ENCODE data around the gene MRE11.
A peak's percentile ranks its signal among the peaks of the same experiment; 100 is the strongest.

Gene MRE11

GRCh38 chr11:94433049-94433448 lies 60.6 kb downstream of the MRE11 start:
- Histone ChIP-seq H3K27ac (ENCODE audit: low read depth in 2 of 2, low read length in 2 of 2) (no peak overlapping the region), H3K9me3 (ENCODE audit: control insufficient read depth in 2 of 2, low read length in 2 of 2) (no peaks in the 10 kb centered on the region), H3K4me1 (ENCODE audit: control insufficient read depth in 2 of 2, insufficient read depth in 2 of 2, low read length in 2 of 2) (no peaks in the 10 kb centered on the region), H3K9ac (ENCODE audit: low read depth in 1 of 2, low read length in 2 of 2) (no peak overlapping the region), H3K27me3 (ENCODE audit: control insufficient read depth in 2 of 2, insufficient read depth in 2 of 2, low read length in 2 of 2) (no peaks in the 10 kb centered on the region), H3K36me3 (ENCODE audit: control insufficient read depth in 2 of 2, insufficient read depth in 2 of 2, low read length in 2 of 2) (peaks cover 34 to 40% of the 10 kb centered on the region in 2 donors), H3K4me3 (ENCODE audit: low read length in 2 of 2) (no peak overlapping the region)

DNA sequence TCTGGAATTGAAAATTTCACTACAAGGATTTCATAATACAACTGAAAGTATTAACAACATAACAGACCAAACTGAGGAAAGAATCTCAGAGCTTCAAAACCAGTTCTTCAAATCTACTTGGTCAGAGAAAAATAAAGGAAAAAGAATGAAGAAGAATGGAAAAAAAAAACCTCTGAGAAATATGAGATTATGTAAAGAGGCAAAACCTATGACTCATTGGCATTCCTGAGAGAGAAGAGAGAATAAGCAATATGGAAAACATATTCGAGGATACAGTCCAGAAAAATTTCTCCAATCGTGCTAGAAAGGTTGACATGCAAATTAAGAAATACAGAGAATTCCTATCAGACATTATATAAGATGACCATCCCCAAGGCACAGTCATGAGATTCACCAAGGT lies 69.0 kb downstream of the MRE11 start:
- Histone ChIP-seq H3K9ac (ENCODE audit: low read depth in 1 of 2, low read length in 2 of 2) (no peak overlapping the region), H3K9me3 (ENCODE audit: control insufficient read depth in 2 of 2, low read length in 2 of 2) (no peaks in the 10 kb centered on the region), H3K36me3 (ENCODE audit: control insufficient read depth in 2 of 2, insufficient read depth in 2 of 2, low read length in 2 of 2) (peaks cover 20 to 28% of the 10 kb centered on the region in 2 donors), H3K4me3 (ENCODE audit: low read length in 2 of 2) (no peak overlapping the region), H3K27me3 (ENCODE audit: control insufficient read depth in 2 of 2, insufficient read depth in 2 of 2, low read length in 2 of 2) (no peaks in the 10 kb centered on the region), H3K4me1 (ENCODE audit: control insufficient read depth in 2 of 2, insufficient read depth in 2 of 2, low read length in 2 of 2) (no peaks in the 10 kb centered on the region), H3K27ac (ENCODE audit: low read depth in 2 of 2, low read length in 2 of 2) (no peak overlapping the region)

DNA sequence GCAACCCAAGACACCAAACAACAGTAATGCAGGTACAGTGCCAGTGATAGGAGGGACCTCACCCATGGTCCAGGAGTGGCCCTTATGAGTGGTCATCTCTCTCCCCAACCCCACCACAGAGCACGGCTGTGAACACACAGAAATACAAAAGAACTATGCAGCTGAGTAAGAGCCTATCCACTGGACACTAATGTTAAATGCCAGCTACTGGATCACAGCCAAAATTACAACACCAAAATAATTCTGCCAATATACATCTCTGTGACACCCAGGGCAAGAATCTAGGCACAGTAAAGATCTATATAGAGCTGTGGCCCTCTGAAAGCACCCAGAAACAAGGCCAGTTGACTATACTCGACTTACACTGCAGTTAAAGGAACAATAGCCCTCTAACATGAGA lies 69.6 kb downstream of the MRE11 start:
- Histone ChIP-seq H3K4me3 (ENCODE audit: low read length in 2 of 2) (no peak overlapping the region), H3K9me3 (ENCODE audit: control insufficient read depth in 2 of 2, low read length in 2 of 2) (no peaks in the 10 kb centered on the region), H3K27ac (ENCODE audit: low read depth in 2 of 2, low read length in 2 of 2) (no peak overlapping the region), H3K4me1 (ENCODE audit: control insufficient read depth in 2 of 2, insufficient read depth in 2 of 2, low read length in 2 of 2) (no peaks in the 10 kb centered on the region), H3K27me3 (ENCODE audit: control insufficient read depth in 2 of 2, insufficient read depth in 2 of 2, low read length in 2 of 2) (no peaks in the 10 kb centered on the region), H3K36me3 (ENCODE audit: control insufficient read depth in 2 of 2, insufficient read depth in 2 of 2, low read length in 2 of 2) (peaks cover 14 to 22% of the 10 kb centered on the region in 2 donors), H3K9ac (ENCODE audit: low read depth in 1 of 2, low read length in 2 of 2) (no peak overlapping the region)

- Histone ChIP-seq H3K4me1 (ENCODE audit: control insufficient read depth in 2 of 2, insufficient read depth in 2 of 2, low read length in 2 of 2) (no peaks in the 10 kb centered on the region), H3K9me3 (ENCODE audit: control insufficient read depth in 2 of 2, low read length in 2 of 2) (no peaks in the 10 kb centered on the region), H3K36me3 (ENCODE audit: control insufficient read depth in 2 of 2, insufficient read depth in 2 of 2, low read length in 2 of 2) (peaks cover 9 to 19% of the 10 kb centered on the region in 2 donors), H3K27ac (ENCODE audit: low read depth in 2 of 2, low read length in 2 of 2) (no peak overlapping the region), H3K27me3 (ENCODE audit: control insufficient read depth in 2 of 2, insufficient read depth in 2 of 2, low read length in 2 of 2) (no peaks in the 10 kb centered on the region), H3K9ac (ENCODE audit: low read depth in 1 of 2, low read length in 2 of 2) (no peak overlapping the region), H3K4me3 (ENCODE audit: low read length in 2 of 2) (no peak overlapping the region)
Observed at GRCh38 chr11:94423507-94423906, 70.1 kb downstream of the MRE11 start.

DNA sequence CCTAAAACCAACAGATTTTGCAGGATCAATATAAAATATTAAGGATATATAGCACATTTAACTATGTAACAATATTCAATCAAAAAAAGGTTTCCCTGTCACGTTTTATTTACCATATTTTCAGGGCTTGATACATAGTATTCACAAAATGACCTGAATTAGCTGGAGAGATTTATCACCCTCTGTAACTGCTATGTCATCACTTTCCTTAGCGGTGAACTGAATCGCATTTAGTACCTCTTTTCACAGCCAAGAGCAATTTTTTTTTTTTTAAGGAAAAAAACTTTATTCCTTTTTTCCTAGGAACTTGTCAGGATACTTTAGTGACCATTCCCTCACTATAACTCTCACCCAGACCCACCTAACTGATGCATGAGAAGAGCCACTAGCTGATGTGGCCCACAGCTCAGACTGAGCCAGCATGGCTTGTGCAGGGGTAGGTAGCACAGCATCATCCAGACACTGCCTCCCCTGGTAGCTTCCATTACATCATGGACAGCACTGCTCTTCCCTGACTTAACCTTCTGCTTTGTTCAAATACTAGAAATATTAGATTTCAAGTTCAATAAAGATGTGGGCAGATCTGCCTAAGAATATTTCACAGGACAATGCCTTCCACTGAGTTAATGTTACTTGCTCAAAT lies 75.4 kb downstream of the MRE11 start:
- Histone ChIP-seq H3K9me3 (ENCODE audit: control insufficient read depth in 2 of 2, low read length in 2 of 2) (no peaks in the 10 kb centered on the region), H3K9ac (ENCODE audit: low read depth in 1 of 2, low read length in 2 of 2) (no peak overlapping the region), H3K4me1 (ENCODE audit: control insufficient read depth in 2 of 2, insufficient read depth in 2 of 2, low read length in 2 of 2) (no peaks in the 10 kb centered on the region), H3K36me3 (ENCODE audit: control insufficient read depth in 2 of 2, insufficient read depth in 2 of 2, low read length in 2 of 2) (peaks cover 2 to 6% of the 10 kb centered on the region in 2 donors), H3K27me3 (ENCODE audit: control insufficient read depth in 2 of 2, insufficient read depth in 2 of 2, low read length in 2 of 2) (no peaks in the 10 kb centered on the region), H3K4me3 (ENCODE audit: low read length in 2 of 2) (no peak overlapping the region), H3K27ac (ENCODE audit: low read depth in 2 of 2, low read length in 2 of 2) (no peak overlapping the region)

DNA sequence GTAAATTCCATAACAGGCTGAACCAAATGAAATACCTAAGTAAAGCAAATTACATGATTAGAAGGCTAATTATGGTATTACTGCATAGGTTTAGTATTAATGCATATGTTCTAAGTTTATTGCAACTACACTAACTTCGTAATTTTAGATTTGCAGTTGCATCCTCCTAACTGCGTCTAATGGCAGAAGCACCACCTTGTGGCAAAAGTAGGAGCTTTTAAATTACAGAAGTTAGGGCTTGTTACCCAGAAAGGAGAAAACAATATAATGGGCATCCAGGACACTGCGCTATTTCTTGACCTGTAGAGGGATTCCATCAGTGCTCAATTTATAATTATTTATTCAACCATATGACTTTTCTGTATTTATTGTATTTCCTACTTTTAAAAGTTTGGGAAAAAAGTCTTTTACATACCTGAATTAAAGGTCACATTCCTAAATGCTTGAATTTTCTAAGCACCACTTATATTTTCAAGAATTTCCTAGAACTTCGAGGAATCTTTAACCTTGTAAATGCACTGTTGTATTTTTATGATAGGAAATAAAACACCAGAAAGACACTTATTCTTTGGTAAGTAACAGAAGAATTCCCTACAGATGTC lies 76.2 kb downstream of the MRE11 start:
- H3K27ac ChIP-seq (ENCODE audit: low read depth in 2 of 2, low read length in 2 of 2), result no peak overlapping the region
- no peaks in the 10 kb centered on the region for H3K9me3 ChIP-seq (ENCODE audit: control insufficient read depth in 2 of 2, low read length in 2 of 2)
- no peaks in the 10 kb centered on the region for H3K4me1 ChIP-seq (ENCODE audit: control insufficient read depth in 2 of 2, insufficient read depth in 2 of 2, low read length in 2 of 2)
- H3K9ac ChIP-seq (ENCODE audit: low read depth in 1 of 2, low read length in 2 of 2), result no peak overlapping the region
- H3K4me3 ChIP-seq (ENCODE audit: low read length in 2 of 2), result no peak overlapping the region
- peaks cover 2 to 4% of the 10 kb centered on the region in 2 donors for H3K36me3 ChIP-seq (ENCODE audit: control insufficient read depth in 2 of 2, insufficient read depth in 2 of 2, low read length in 2 of 2)
- H3K27me3 ChIP-seq (ENCODE audit: control insufficient read depth in 2 of 2, insufficient read depth in 2 of 2, low read length in 2 of 2), result no peaks in the 10 kb centered on the region

GRCh38 chr11:94405062-94405833 lies 88.4 kb downstream of the MRE11 start:
- no peak overlapping the region for H3K27ac ChIP-seq (ENCODE audit: low read depth in 2 of 2, low read length in 2 of 2)
- peaks cover 5 to 17% of the 10 kb centered on the region in 2 donors for H3K27me3 ChIP-seq (ENCODE audit: control insufficient read depth in 2 of 2, insufficient read depth in 2 of 2, low read length in 2 of 2)
- no peaks in the 10 kb centered on the region for H3K4me1 ChIP-seq (ENCODE audit: control insufficient read depth in 2 of 2, insufficient read depth in 2 of 2, low read length in 2 of 2)
- no peak overlapping the region for H3K4me3 ChIP-seq (ENCODE audit: low read length in 2 of 2)
- no peaks in the 10 kb centered on the region for H3K9me3 ChIP-seq (ENCODE audit: control insufficient read depth in 2 of 2, low read length in 2 of 2)
- H3K9ac ChIP-seq (ENCODE audit: low read depth in 1 of 2, low read length in 2 of 2), result no peak overlapping the region
- no peaks in the 10 kb centered on the region for H3K36me3 ChIP-seq (ENCODE audit: control insufficient read depth in 2 of 2, insufficient read depth in 2 of 2, low read length in 2 of 2)

DNA sequence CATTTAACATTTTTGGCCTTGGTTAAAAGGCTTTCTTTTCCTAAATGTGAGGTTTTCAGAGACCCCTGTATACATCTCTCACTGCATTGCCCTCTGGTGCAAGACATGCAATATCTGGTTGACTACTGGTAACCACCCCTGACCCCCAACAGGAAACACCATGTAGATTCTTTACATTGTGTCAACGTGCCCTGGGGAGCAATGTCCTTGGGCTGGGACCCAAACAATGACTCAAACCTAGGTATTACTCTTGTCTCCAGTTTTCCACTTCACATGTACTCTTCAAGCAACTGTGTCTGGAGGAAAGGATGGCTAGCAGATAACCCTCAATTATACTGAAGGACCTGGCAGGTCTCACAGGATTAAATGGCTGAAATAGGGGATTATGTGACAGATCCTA lies 91.3 kb downstream of the MRE11 start:
- H3K4me1 ChIP-seq (ENCODE audit: control insufficient read depth in 2 of 2, insufficient read depth in 2 of 2, low read length in 2 of 2), result no peaks in the 10 kb centered on the region
- H3K36me3 ChIP-seq (ENCODE audit: control insufficient read depth in 2 of 2, insufficient read depth in 2 of 2, low read length in 2 of 2), result no peaks in the 10 kb centered on the region
- H3K9ac ChIP-seq (ENCODE audit: low read depth in 1 of 2, low read length in 2 of 2), result no peak overlapping the region
- H3K4me3 ChIP-seq (ENCODE audit: low read length in 2 of 2), result no peak overlapping the region
- H3K9me3 ChIP-seq (ENCODE audit: control insufficient read depth in 2 of 2, low read length in 2 of 2), result no peaks in the 10 kb centered on the region
- no peak overlapping the region for H3K27ac ChIP-seq (ENCODE audit: low read depth in 2 of 2, low read length in 2 of 2)
- H3K27me3 ChIP-seq (ENCODE audit: control insufficient read depth in 2 of 2, insufficient read depth in 2 of 2, low read length in 2 of 2), result peaks cover 12 to 29% of the 10 kb centered on the region in 2 donors

DNA sequence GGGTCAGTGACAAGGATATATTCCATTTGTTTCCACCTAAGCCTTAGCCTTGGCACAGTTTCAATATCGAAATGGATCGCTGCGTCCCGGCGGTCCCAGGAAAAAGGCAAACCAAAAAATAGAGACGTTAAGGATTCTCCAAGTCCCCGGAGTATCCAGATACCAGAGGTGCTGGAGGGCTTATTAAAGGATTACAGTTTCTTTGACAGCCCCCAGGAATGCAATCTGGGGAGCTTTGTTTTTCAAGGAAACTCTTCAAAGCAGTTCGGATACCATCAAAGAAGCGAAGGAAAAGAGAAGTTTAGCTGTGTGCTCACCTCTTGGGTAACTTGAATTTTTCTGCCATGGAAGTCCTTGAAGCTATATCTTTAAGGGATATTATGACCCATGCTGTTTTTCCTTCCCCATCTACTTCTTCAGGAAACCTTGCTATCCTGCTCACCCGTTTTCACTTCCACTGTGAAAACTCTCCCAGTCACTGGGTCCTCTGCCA lies 91.8 kb downstream of the MRE11 start:
- no peak overlapping the region for H3K9ac ChIP-seq (ENCODE audit: low read depth in 1 of 2, low read length in 2 of 2)
- peak overlapping the region in 1 of 2 donors; percentile 26 for H3K4me3 ChIP-seq (ENCODE audit: low read length in 2 of 2)
- no peaks in the 10 kb centered on the region for H3K36me3 ChIP-seq (ENCODE audit: control insufficient read depth in 2 of 2, insufficient read depth in 2 of 2, low read length in 2 of 2)
- H3K4me1 ChIP-seq (ENCODE audit: control insufficient read depth in 2 of 2, insufficient read depth in 2 of 2, low read length in 2 of 2), result no peaks in the 10 kb centered on the region
- peaks cover 12 to 29% of the 10 kb centered on the region in 2 donors for H3K27me3 ChIP-seq (ENCODE audit: control insufficient read depth in 2 of 2, insufficient read depth in 2 of 2, low read length in 2 of 2)
- H3K27ac ChIP-seq (ENCODE audit: low read depth in 2 of 2, low read length in 2 of 2), result no peak overlapping the region
- no peaks in the 10 kb centered on the region for H3K9me3 ChIP-seq (ENCODE audit: control insufficient read depth in 2 of 2, low read length in 2 of 2)
